Measurements from ENCODE around the gene CATSPERE. TPM values are rescaled to one million over a fixed set of nuclear protein-coding genes. Genes with fewer than 3 reads are reported as not detected.

CATSPERE gene
- total and polyA plus RNA-seq, 4 experiments from 2014 or later: 0.30 to 2.3 (median 1.4) TPM; not detected in 1

GRCh38 chr1:244642526-244642925, 181.5 kb downstream of the CATSPERE start:
- Mint-ChIP-seq H3K4me3 (no peak overlapping the region), H3K9me3 (no peaks in the 10 kb centered on the region), H3K27ac (no peak overlapping the region), H3K27me3 (peaks cover 2 to 11% of the 10 kb centered on the region in 2 donors), H3K4me1 (no peaks in the 10 kb centered on the region), H3K36me3 (no peaks in the 10 kb centered on the region)
- no peaks in the 10 kb centered on the region for H3K9me3 ChIP-seq (ENCODE audit: control insufficient read depth in 1 of 2, low read length in 2 of 2)
- no peak for DNase-seq
- no peak overlapping the region for H3K27ac ChIP-seq (ENCODE audit: low read depth, low read length)
- no peaks in the 10 kb centered on the region for H3K27me3 ChIP-seq (ENCODE audit: insufficient read depth, low read length)
- no peaks in the 10 kb centered on the region for H3K4me1 ChIP-seq (ENCODE audit: insufficient read depth, low read length)
- intact Hi-C loops (cut with micrococcal nuclease): no loop called here
- ChIA-PET POLR2A (ENCODE audit: partially characterized antibody) (no interaction called here), CTCF (ENCODE audit: partially characterized antibody) (no interaction called here)
- no peaks in the 10 kb centered on the region for H3K36me3 ChIP-seq (ENCODE audit: insufficient read depth, low read length)
- no peak overlapping the region for H3K4me3 ChIP-seq (ENCODE audit: low read length in 2 of 2)

- no peak overlapping the region for H3K27ac Mint-ChIP-seq
- no peak for DNase-seq
- no peaks in the 10 kb centered on the region for H3K4me1 ChIP-seq (ENCODE audit: insufficient read depth, low read length)
- peaks cover 2 to 11% of the 10 kb centered on the region in 2 donors for H3K27me3 Mint-ChIP-seq
- H3K27ac ChIP-seq (ENCODE audit: low read depth, low read length): no peak overlapping the region
- H3K4me1 Mint-ChIP-seq: no peaks in the 10 kb centered on the region
- H3K4me3 ChIP-seq (ENCODE audit: low read length in 2 of 2): no peak overlapping the region
- H3K9me3 ChIP-seq (ENCODE audit: control insufficient read depth in 1 of 2, low read length in 2 of 2): no peaks in the 10 kb centered on the region
- H3K36me3 ChIP-seq (ENCODE audit: insufficient read depth, low read length): no peaks in the 10 kb centered on the region
- no peaks in the 10 kb centered on the region for H3K27me3 ChIP-seq (ENCODE audit: insufficient read depth, low read length)
- H3K36me3 Mint-ChIP-seq: no peaks in the 10 kb centered on the region
- no peaks in the 10 kb centered on the region for H3K9me3 Mint-ChIP-seq
- H3K4me3 Mint-ChIP-seq: no peak overlapping the region
- ChIA-PET POLR2A (ENCODE audit: partially characterized antibody) (interaction anchor here (1.7 kb wide), 1 partner anchor 9 kb away, joined by 4 read pairs; no protein-coding TSS in a partner anchor), CTCF (ENCODE audit: partially characterized antibody) (no interaction called here)
- intact Hi-C loops (cut with micrococcal nuclease): no loop called here
Observed at GRCh38 chr1:244642988-244643387, 181.9 kb downstream of the CATSPERE start.

GRCh38 chr1:244645414-244645813, 184.3 kb downstream of the CATSPERE start:
- Histone ChIP-seq H3K27me3 (ENCODE audit: insufficient read depth, low read length) (no peaks in the 10 kb centered on the region), H3K36me3 (ENCODE audit: insufficient read depth, low read length) (no peaks in the 10 kb centered on the region), H3K9me3 (ENCODE audit: control insufficient read depth in 1 of 2, low read length in 2 of 2) (no peaks in the 10 kb centered on the region), H3K4me3 (ENCODE audit: low read length in 2 of 2) (no peak overlapping the region), H3K27ac (ENCODE audit: low read depth, low read length) (no peak overlapping the region), H3K4me1 (ENCODE audit: insufficient read depth, low read length) (no peaks in the 10 kb centered on the region)
- ChIA-PET POLR2A (ENCODE audit: partially characterized antibody) (no interaction called here), CTCF (ENCODE audit: partially characterized antibody) (no interaction called here)
- no peak for DNase-seq
- Mint-ChIP-seq H3K4me3 (no peak overlapping the region), H3K4me1 (no peaks in the 10 kb centered on the region), H3K27me3 (peaks cover 2 to 9% of the 10 kb centered on the region in 2 donors), H3K27ac (no peak overlapping the region), H3K9me3 (no peaks in the 10 kb centered on the region), H3K36me3 (no peaks in the 10 kb centered on the region)
- intact Hi-C loops (cut with micrococcal nuclease): no loop called here

- Histone ChIP-seq H3K36me3 (ENCODE audit: insufficient read depth, low read length) (no peaks in the 10 kb centered on the region), H3K4me1 (ENCODE audit: insufficient read depth, low read length) (no peaks in the 10 kb centered on the region), H3K27me3 (ENCODE audit: insufficient read depth, low read length) (no peaks in the 10 kb centered on the region), H3K4me3 (ENCODE audit: low read length in 2 of 2) (no peak overlapping the region), H3K9me3 (ENCODE audit: control insufficient read depth in 1 of 2, low read length in 2 of 2) (no peaks in the 10 kb centered on the region), H3K27ac (ENCODE audit: low read depth, low read length) (no peak overlapping the region)
- H3K27me3 Mint-ChIP-seq: peaks cover 2 to 7% of the 10 kb centered on the region in 2 donors
- no peak for DNase-seq
- POLR2A ChIA-PET (ENCODE audit: partially characterized antibody): no interaction called here
- CTCF ChIA-PET (ENCODE audit: partially characterized antibody): no interaction called here
- no peaks in the 10 kb centered on the region for H3K36me3 Mint-ChIP-seq
- H3K27ac Mint-ChIP-seq: no peak overlapping the region
- H3K4me3 Mint-ChIP-seq: no peak overlapping the region
- H3K9me3 Mint-ChIP-seq: no peaks in the 10 kb centered on the region
- intact Hi-C loops (cut with micrococcal nuclease): no loop called here
- no peaks in the 10 kb centered on the region for H3K4me1 Mint-ChIP-seq
Observed at GRCh38 chr1:244645890-244646289, 184.8 kb downstream of the CATSPERE start.

GRCh38 chr1:244647819-244648218, 186.7 kb downstream of the CATSPERE start:
- peaks cover 10% of the 10 kb centered on the region for H3K4me1 ChIP-seq (ENCODE audit: insufficient read depth, low read length)
- no peak overlapping the region for H3K4me3 ChIP-seq (ENCODE audit: low read length in 2 of 2)
- ChIA-PET CTCF (ENCODE audit: partially characterized antibody) (no interaction called here), POLR2A (ENCODE audit: partially characterized antibody) (no interaction called here)
- H3K36me3 ChIP-seq (ENCODE audit: insufficient read depth, low read length): no peaks in the 10 kb centered on the region
- H3K27me3 ChIP-seq (ENCODE audit: insufficient read depth, low read length): no peaks in the 10 kb centered on the region
- intact Hi-C loops (cut with micrococcal nuclease): no loop called here
- no peaks in the 10 kb centered on the region for H3K9me3 ChIP-seq (ENCODE audit: control insufficient read depth in 1 of 2, low read length in 2 of 2)
- no peaks in the 10 kb centered on the region for H3K9me3 Mint-ChIP-seq
- no peaks in the 10 kb centered on the region for H3K36me3 Mint-ChIP-seq
- H3K27me3 Mint-ChIP-seq: peaks cover 0 to 4% of the 10 kb centered on the region in 2 donors
- no peak for DNase-seq
- no peak overlapping the region for H3K4me3 Mint-ChIP-seq
- H3K27ac Mint-ChIP-seq: no peak overlapping the region
- no peak overlapping the region for H3K27ac ChIP-seq (ENCODE audit: low read depth, low read length)
- peaks cover 9 to 12% (median 10%) of the 10 kb centered on the region in 4 donors for H3K4me1 Mint-ChIP-seq

GRCh38 chr1:244651956-244652622, 191.0 kb downstream of the CATSPERE start:
- ChIA-PET POLR2A (ENCODE audit: partially characterized antibody) (interaction anchor here (0.7 to 3.4 kb wide), 8 partner anchors 9 to 1398 kb away, joined by 3 to 45 read pairs (median 6); partner anchors contain the start of genes CEP170, COX20, HNRNPU and SDCCAG8), CTCF (ENCODE audit: partially characterized antibody) (interaction anchor here (1.0 to 2.2 kb wide), 4 partner anchors 47 to 390 kb away, joined by 3 to 10 read pairs (median 6); no protein-coding TSS in a partner anchor)
- no peaks in the 10 kb centered on the region for H3K36me3 ChIP-seq (ENCODE audit: insufficient read depth, low read length)
- Mint-ChIP-seq H3K9me3 (no peaks in the 10 kb centered on the region), H3K27ac (peak overlapping the region; percentile 43 to 95 (median 93)), H3K4me3 (peak overlapping the region; percentile 80 to 91 (median 86)), H3K4me1 (peaks cover 14 to 17% (median 15%) of the 10 kb centered on the region in 4 donors), H3K27me3 (no peaks in the 10 kb centered on the region), H3K36me3 (peaks cover under 1 to 1% of the 10 kb centered on the region in 2 donors)
- DNase-seq: no peak
- intact Hi-C loops (cut with micrococcal nuclease): loop anchor here (1.0 to 2.0 kb wide), 8 partner anchors 183 to 1397 kb away; partner anchors contain the start of genes AKT3, CEP170, COX20 and HNRNPU
- H3K4me3 ChIP-seq (ENCODE audit: low read length in 2 of 2): peak overlapping the region; percentile 54
- no peaks in the 10 kb centered on the region for H3K27me3 ChIP-seq (ENCODE audit: insufficient read depth, low read length)
- peak overlapping the region; percentile 89 for H3K27ac ChIP-seq (ENCODE audit: low read depth, low read length)
- H3K9me3 ChIP-seq (ENCODE audit: control insufficient read depth in 1 of 2, low read length in 2 of 2): no peaks in the 10 kb centered on the region
- peaks cover 38% of the 10 kb centered on the region for H3K4me1 ChIP-seq (ENCODE audit: insufficient read depth, low read length)

GRCh38 chr1:244652623-244653438, 191.8 kb downstream of the CATSPERE start, which contains the start of gene DESI2:
DESI2 (plus strand) TSS chr1:244653126; CDS start chr1:244653314, 188 bp downstream.
- Mint-ChIP-seq H3K27ac (peak within 1 kb of the TSS; percentile 43 to 95 (median 93)), H3K9me3 (no peaks in the 10 kb centered on the region), H3K4me3 (peak within 1 kb of the TSS; percentile 80 to 91 (median 86)), H3K4me1 (peaks cover 20 to 23% (median 22%) of the 10 kb centered on the region in 4 donors), H3K27me3 (no peaks in the 10 kb centered on the region), H3K36me3 (peaks cover 8 to 9% of the 10 kb centered on the region in 2 donors)
- ChIA-PET CTCF (ENCODE audit: partially characterized antibody) (interaction anchor here (0.9 to 2.2 kb wide), 6 partner anchors 24 to 390 kb away, joined by 3 to 10 read pairs (median 6); no protein-coding TSS in a partner anchor), POLR2A (ENCODE audit: partially characterized antibody) (interaction anchor here (0.5 to 3.4 kb wide), 10 partner anchors 9 to 1399 kb away, joined by 3 to 45 read pairs (median 4); partner anchors contain the start of genes CATSPERE, CEP170, COX20 and HNRNPU)
- Histone ChIP-seq H3K4me3 (ENCODE audit: low read length in 2 of 2) (peak within 1 kb of the TSS; percentile 61 to 73), H3K9me3 (ENCODE audit: control insufficient read depth in 1 of 2, low read length in 2 of 2) (no peaks in the 10 kb centered on the region), H3K27me3 (ENCODE audit: insufficient read depth, low read length) (no peaks in the 10 kb centered on the region), H3K27ac (ENCODE audit: low read depth, low read length) (peak within 1 kb of the TSS; percentile 89), H3K4me1 (ENCODE audit: insufficient read depth, low read length) (peaks cover 42% of the 10 kb centered on the region), H3K36me3 (ENCODE audit: insufficient read depth, low read length) (no peaks in the 10 kb centered on the region)
- intact Hi-C loops (cut with micrococcal nuclease): loop anchor here (1.0 to 2.0 kb wide), 9 partner anchors 50 to 1398 kb away; partner anchors contain the start of genes AKT3, CEP170, COX20 and HNRNPU
- peak; percentile 97 to 100 (median 99) for DNase-seq

All from CD4-positive, alpha-beta memory T cell (primary cell).